ENCODE data around the gene RAD51B.

The RAD51B gene

DNA sequence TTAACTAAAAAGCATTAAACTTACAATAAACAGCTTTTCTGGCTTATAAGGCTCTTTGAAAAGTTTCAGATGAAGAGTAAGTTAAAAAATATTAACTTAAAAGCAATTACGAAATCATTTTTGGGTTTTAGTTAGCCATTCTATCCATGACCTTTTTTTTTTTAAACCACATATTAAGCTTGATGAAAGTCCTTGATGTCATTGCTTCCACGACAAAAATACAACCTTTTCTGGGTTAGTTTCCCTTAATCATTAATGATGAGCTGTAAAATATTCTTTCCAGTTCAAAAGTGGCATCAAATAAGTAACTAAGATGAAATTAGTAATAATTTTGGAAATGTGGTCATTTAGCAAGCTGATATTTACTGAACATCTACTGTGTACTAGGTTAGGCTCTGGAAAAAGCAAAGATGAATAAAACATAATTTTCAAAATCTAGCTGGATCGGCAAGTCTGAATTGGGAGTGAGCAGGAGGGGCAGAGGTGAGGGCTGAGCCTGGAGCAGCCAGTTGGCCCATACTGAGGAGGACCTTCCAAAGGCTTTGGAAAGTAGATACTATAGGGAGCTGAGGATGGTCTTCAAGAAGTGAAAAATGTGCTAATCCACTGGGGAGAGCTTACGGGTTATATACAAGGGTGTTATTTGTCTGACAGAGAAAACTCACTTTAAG is 628.1 kb downstream of the RAD51B start:
- Histone ChIP-seq H3K4me2 (ENCODE audit: low read length) (no peak overlapping the region), H3K36me3 (ENCODE audit: control insufficient read depth, insufficient read depth, low read length) (no peaks in the 10 kb centered on the region), H3K9ac (no peak overlapping the region), H3K79me2 (no peaks in the 10 kb centered on the region), H3K4me3 (ENCODE audit: low read depth, low read length) (no peak overlapping the region), H3K27me3 (ENCODE audit: control insufficient read depth, insufficient read depth, low read length) (no peaks in the 10 kb centered on the region), H3K9me3 (ENCODE audit: control insufficient read depth, low read length) (no peaks in the 10 kb centered on the region), H3K27ac (no peak overlapping the region), H3K4me1 (no peaks in the 10 kb centered on the region), H2AFZ (no peak overlapping the region)
- TF ChIP-seq, protein P1, sequence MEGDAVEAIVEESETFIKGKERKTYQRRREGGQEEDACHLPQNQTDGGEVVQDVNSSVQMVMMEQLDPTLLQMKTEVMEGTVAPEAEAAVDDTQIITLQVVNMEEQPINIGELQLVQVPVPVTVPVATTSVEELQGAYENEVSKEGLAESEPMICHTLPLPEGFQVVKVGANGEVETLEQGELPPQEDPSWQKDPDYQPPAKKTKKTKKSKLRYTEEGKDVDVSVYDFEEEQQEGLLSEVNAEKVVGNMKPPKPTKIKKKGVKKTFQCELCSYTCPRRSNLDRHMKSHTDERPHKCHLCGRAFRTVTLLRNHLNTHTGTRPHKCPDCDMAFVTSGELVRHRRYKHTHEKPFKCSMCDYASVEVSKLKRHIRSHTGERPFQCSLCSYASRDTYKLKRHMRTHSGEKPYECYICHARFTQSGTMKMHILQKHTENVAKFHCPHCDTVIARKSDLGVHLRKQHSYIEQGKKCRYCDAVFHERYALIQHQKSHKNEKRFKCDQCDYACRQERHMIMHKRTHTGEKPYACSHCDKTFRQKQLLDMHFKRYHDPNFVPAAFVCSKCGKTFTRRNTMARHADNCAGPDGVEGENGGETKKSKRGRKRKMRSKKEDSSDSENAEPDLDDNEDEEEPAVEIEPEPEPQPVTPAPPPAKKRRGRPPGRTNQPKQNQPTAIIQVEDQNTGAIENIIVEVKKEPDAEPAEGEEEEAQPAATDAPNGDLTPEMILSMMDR (IDR thresholded peaks at IDR 0.05), result no peak

DNA sequence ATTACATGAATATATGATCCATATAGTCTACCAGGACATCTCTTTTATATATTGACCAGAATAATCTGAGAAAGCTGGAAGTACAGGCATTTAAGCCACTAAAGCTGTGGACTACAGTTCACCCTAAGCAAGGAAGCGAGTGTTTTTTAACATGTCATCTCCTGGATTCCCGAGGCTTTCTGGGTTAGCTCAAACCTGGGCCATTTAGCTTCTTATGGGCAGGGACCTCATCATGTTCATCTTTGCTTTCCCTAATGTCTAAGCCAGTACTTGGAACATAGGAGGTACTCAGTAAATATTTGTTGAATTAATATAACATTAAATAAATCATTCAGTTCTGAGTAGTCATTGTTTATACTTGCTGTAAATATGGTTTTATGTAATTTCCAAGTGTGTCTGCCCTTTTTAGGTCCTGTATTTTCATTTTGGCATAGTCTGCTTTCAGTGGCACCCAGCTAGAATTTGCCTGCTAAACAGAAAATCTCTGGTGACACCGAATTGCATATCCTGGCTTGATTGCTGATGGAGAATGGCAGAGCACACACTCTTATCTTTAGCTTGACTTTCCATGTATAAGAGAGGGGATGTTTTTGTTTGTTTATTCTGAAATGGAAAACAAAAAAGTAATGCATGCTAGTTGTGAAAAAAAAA is 628.8 kb downstream of the RAD51B start:
- Histone ChIP-seq H3K27ac (no peak overlapping the region), H3K9ac (no peak overlapping the region), H3K36me3 (ENCODE audit: control insufficient read depth, insufficient read depth, low read length) (no peaks in the 10 kb centered on the region), H3K79me2 (no peaks in the 10 kb centered on the region), H3K4me3 (ENCODE audit: low read depth, low read length) (no peak overlapping the region), H3K9me3 (ENCODE audit: control insufficient read depth, low read length) (no peaks in the 10 kb centered on the region), H3K4me2 (ENCODE audit: low read length) (no peak overlapping the region), H3K4me1 (no peaks in the 10 kb centered on the region), H2AFZ (no peak overlapping the region), H3K27me3 (ENCODE audit: control insufficient read depth, insufficient read depth, low read length) (no peaks in the 10 kb centered on the region)
- TF ChIP-seq, protein P1 (IDR thresholded peaks at IDR 0.05), result no peak

DNA sequence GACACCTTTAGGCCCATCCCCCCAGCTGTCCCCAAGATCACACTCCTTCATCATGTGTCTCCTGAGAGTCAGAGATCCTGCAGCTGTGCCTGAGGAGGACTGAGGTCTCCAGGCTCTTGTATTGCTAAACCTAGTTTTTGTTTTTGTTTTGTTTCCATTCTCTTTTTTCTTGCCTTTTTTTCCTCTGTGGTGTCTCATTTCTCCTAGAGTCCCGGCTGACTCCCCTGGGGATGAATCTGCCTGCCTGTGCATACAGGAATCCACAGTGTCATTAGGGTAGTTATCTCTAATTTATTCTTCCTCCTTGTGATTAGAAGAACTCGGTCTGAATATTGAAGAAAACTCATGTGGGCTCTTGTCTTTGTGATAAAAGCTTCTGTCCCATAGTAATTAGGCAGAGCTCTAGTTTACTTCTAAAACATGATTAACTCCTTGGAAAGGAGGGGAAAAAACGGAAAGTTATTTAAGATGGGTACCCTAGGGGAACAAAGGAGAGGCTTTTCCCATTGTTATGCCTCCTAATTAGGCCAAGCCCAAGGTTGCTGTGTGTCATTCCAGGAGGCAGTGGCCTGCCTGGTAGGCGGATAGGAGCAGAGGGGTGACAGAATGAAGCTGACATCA is 630.1 kb downstream of the RAD51B start:
- H3K79me2 ChIP-seq, result no peaks in the 10 kb centered on the region
- no peaks in the 10 kb centered on the region for H3K4me1 ChIP-seq
- no peak overlapping the region for H3K27ac ChIP-seq
- H3K9ac ChIP-seq, result no peak overlapping the region
- H2AFZ ChIP-seq, result peak overlapping the region; percentile 62
- H3K4me2 ChIP-seq (ENCODE audit: low read length), result no peak overlapping the region
- H3K27me3 ChIP-seq (ENCODE audit: control insufficient read depth, insufficient read depth, low read length), result no peaks in the 10 kb centered on the region
- H3K4me3 ChIP-seq (ENCODE audit: low read depth, low read length), result no peak overlapping the region
- TF ChIP-seq, protein P1 (IDR thresholded peaks at IDR 0.05), result no peak
- no peaks in the 10 kb centered on the region for H3K36me3 ChIP-seq (ENCODE audit: control insufficient read depth, insufficient read depth, low read length)
- no peaks in the 10 kb centered on the region for H3K9me3 ChIP-seq (ENCODE audit: control insufficient read depth, low read length)

DNA sequence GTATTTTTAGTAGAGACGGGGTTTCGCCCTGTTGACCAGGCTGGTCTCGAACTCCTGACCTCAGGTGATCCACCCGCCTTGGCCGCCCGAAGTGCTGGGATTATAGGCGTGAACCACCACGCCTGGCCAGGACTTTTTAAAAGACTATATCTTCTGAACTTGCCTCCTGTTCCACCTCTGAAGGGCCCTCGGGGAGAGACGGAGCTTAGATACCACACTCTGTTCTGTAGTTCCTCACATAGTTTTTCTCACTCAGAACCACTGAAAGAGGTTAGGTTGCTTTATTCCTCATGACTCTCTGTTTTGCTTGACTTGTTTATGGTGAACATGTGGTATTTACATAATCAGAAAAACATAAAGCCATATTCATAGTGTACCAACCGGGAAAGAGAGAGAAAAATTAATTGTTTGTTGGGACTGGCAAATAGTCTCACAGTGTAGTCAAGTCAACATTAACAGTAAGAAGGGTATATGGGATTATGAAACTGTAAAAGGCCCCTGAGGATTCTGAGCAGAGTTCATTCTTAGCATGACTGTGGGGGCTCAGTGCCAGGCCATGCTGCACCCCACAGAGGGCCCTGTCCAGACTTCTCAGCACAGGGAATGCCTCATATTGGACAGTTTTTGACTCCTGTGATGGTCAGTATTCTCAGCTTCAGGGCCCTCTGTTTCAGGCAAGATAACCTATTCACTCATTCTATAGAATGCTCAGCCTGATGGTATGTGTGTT is 631.0 kb downstream of the RAD51B start:
- H3K9ac ChIP-seq, result no peak overlapping the region
- H3K4me1 ChIP-seq, result no peaks in the 10 kb centered on the region
- H2AFZ ChIP-seq, result no peak overlapping the region
- no peak overlapping the region for H3K4me2 ChIP-seq (ENCODE audit: low read length)
- no peaks in the 10 kb centered on the region for H3K9me3 ChIP-seq (ENCODE audit: control insufficient read depth, low read length)
- no peak overlapping the region for H3K4me3 ChIP-seq (ENCODE audit: low read depth, low read length)
- no peaks in the 10 kb centered on the region for H3K36me3 ChIP-seq (ENCODE audit: control insufficient read depth, insufficient read depth, low read length)
- H3K79me2 ChIP-seq, result no peaks in the 10 kb centered on the region
- H3K27ac ChIP-seq, result no peak overlapping the region
- H3K27me3 ChIP-seq (ENCODE audit: control insufficient read depth, insufficient read depth, low read length), result no peaks in the 10 kb centered on the region
- TF ChIP-seq, protein P1 (IDR thresholded peaks at IDR 0.05), result no peak

All from parathyroid adenoma (tissue), 2 donors.